Glutamatergic neuron (in vitro differentiated cells): Measurements from ENCODE around the gene TDRD7. TPM values are rescaled to one million over a fixed set of nuclear protein-coding genes. Genes with fewer than 3 reads are reported as not detected.

Source experiments
- DNase-seq: peaks from one replicate; pipeline ENCODE4 v3.0.0; 2022
- H3K27ac Mint-ChIP-seq: one replicate; pipeline ENCODE4 v1.8.0; 2020; ENCODE audit warnings: mild to moderate bottlenecking, mixed read lengths, inconsistent platforms; ENCODE audit not compliant: unreplicated experiment
- H3K27me3 Mint-ChIP-seq: one replicate; pipeline ENCODE4 v1.8.0; 2020; ENCODE audit warnings: mild to moderate bottlenecking, moderate library complexity, mixed read lengths, inconsistent platforms; ENCODE audit not compliant: unreplicated experiment
- H3K36me3 Mint-ChIP-seq: one replicate; pipeline ENCODE4 v1.8.0; 2020; ENCODE audit warnings: mild to moderate bottlenecking, mixed read lengths, inconsistent platforms; ENCODE audit not compliant: unreplicated experiment
- H3K4me1 Mint-ChIP-seq: one replicate; pipeline ENCODE4 v1.8.0; 2020; ENCODE audit warnings: mild to moderate bottlenecking, low read depth, mixed read lengths, inconsistent platforms; ENCODE audit not compliant: unreplicated experiment
- H3K4me3 Mint-ChIP-seq: one replicate; pipeline ENCODE4 v1.8.0; 2020; ENCODE audit warnings: mild to moderate bottlenecking, mixed read lengths, inconsistent platforms; ENCODE audit not compliant: unreplicated experiment
- H3K9me3 Mint-ChIP-seq: one replicate; pipeline ENCODE4 v1.8.0; 2020; ENCODE audit warnings: mild to moderate bottlenecking, moderate library complexity, mixed read lengths, inconsistent platforms; ENCODE audit not compliant: unreplicated experiment
- total RNA-seq: library from RNA; stranded (reverse); fragmentation: NEBNext Ultra II Directional; extraction: Animal tissue kit (Norgen Biotek cat#: 25700); gene quantifications from one replicate; pipeline ENCODE4 v1.2.1, GENCODE V29; 2021; ENCODE audit not compliant: unreplicated experiment
- TF ChIP-seq, protein P1 (sequence below): fragments of 200-600 bp; sonication (generic); IDR thresholded peaks from one replicate; pipeline ENCODE4 v1.5.0; 2021; ENCODE audit not compliant: partially characterized antibody, unreplicated experiment

TDRD7 gene
- total RNA-seq, 1 donor from 2014 or later = 1.4 TPM

DNA sequence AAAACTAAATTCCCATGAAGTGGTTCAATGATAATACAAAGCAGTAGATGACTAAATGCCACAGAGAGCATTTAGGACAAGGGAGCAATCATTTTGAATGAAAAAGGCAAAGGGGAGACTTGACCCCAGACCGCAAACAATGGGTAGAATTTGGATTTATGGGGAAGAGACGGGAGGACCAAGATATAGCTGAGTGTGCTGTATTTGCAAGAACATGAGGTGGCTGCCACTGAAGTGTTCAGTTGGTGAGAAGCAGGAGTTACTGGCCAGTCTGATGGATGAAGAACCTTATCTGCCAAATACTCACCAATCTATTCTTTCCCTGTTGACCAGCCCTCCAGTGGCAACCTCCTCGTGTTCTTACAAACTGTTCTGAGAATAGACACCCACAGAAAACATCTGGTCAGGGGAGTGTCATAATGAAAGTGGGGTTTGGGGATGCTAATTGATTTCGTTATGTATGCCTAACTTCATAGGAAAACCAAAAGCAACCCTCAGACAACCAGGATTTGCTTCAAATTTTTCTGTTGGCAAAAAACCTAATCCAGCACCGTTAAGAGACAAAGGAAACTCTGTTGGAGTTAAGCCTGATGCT is 19.8 kb downstream of the TDRD7 start:
- no peak overlapping the region for H3K4me3 Mint-ChIP-seq
- no peaks in the 10 kb centered on the region for H3K27me3 Mint-ChIP-seq
- no peaks in the 10 kb centered on the region for H3K4me1 Mint-ChIP-seq
- TF ChIP-seq, protein P1, sequence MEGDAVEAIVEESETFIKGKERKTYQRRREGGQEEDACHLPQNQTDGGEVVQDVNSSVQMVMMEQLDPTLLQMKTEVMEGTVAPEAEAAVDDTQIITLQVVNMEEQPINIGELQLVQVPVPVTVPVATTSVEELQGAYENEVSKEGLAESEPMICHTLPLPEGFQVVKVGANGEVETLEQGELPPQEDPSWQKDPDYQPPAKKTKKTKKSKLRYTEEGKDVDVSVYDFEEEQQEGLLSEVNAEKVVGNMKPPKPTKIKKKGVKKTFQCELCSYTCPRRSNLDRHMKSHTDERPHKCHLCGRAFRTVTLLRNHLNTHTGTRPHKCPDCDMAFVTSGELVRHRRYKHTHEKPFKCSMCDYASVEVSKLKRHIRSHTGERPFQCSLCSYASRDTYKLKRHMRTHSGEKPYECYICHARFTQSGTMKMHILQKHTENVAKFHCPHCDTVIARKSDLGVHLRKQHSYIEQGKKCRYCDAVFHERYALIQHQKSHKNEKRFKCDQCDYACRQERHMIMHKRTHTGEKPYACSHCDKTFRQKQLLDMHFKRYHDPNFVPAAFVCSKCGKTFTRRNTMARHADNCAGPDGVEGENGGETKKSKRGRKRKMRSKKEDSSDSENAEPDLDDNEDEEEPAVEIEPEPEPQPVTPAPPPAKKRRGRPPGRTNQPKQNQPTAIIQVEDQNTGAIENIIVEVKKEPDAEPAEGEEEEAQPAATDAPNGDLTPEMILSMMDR = no peak
- no peak for DNase-seq
- H3K36me3 Mint-ChIP-seq = no peaks in the 10 kb centered on the region
- H3K9me3 Mint-ChIP-seq = no peaks in the 10 kb centered on the region
- H3K27ac Mint-ChIP-seq = no peak overlapping the region

DNA sequence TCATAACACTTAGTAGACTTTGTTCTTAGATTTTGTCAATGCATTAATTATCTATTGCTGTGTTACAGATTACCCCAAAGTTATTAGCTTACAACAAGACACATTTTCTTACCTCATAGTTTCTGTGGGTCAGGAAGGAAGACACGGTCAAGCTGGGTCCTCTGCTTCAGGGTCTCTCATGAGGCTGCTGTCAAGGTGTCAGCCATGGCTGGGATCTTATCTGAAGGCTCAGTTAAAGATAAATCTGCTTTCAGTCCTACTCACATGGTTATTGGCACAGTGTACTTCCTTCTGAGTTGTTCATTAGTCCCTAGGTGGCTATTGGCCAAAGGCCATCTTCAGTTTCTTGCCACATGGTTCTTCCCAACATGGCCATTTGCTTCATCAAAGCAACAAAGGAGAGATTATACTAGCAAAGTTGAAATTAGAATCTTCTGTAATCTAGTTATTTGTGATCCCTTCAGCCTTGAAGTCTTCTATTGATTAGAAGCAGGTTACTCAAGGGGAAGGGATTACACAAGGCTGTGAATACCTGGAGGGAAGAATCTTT is 25.2 kb downstream of the TDRD7 start:
- Mint-ChIP-seq H3K27ac (no peak overlapping the region), H3K27me3 (no peaks in the 10 kb centered on the region), H3K36me3 (no peaks in the 10 kb centered on the region), H3K9me3 (no peaks in the 10 kb centered on the region), H3K4me3 (no peak overlapping the region), H3K4me1 (peaks cover 21% of the 10 kb centered on the region)
- no peak for DNase-seq
- TF ChIP-seq, protein P1 = no peak

DNA sequence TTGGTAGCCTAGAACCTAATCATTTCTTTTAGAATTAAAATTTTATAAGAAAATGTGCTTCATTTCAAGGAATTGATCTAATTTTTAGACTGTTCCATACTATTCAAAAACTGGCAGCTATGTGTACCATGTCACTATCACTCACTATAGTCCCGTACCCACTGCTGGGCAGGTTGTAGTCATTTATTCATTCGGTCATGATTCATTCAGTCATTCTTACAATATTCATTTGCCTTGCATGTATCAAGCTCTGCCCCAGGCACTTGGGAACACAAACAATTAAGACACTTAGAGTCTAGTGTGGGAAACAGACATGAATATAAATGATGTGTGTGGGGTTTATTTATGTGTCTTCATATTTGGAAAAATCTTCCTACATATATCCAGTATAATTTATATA is 26.4 kb downstream of the TDRD7 start:
- TF ChIP-seq, protein P1 = no peak
- Mint-ChIP-seq H3K4me1 (peaks cover 21% of the 10 kb centered on the region), H3K36me3 (no peaks in the 10 kb centered on the region), H3K27me3 (no peaks in the 10 kb centered on the region), H3K27ac (no peak overlapping the region), H3K9me3 (no peaks in the 10 kb centered on the region), H3K4me3 (no peak overlapping the region)
- no peak for DNase-seq

DNA sequence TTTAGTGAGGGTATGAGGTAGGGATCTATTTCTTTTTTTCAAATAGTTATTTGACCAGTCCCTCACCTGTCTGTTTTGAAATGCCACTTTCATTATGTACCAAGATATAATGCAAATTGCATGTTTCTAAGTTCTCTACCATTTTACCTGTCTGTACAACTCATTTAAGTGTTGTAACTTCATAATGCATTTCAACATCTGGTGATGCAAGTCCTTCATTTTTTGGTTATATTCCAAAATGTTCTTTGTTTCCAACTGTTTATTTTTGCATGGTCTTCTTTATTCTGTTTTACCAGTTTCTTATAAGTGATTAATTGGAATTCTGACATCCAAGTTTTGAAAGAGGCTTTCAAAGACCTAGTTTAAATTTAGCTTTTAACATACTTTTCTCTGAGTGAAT is 26.8 kb downstream of the TDRD7 start:
- no peaks in the 10 kb centered on the region for H3K9me3 Mint-ChIP-seq
- TF ChIP-seq, protein P1 = no peak
- no peak for DNase-seq
- no peaks in the 10 kb centered on the region for H3K27me3 Mint-ChIP-seq
- peaks cover 21% of the 10 kb centered on the region for H3K4me1 Mint-ChIP-seq
- no peak overlapping the region for H3K4me3 Mint-ChIP-seq
- H3K36me3 Mint-ChIP-seq = no peaks in the 10 kb centered on the region
- H3K27ac Mint-ChIP-seq = no peak overlapping the region

- no peaks in the 10 kb centered on the region for H3K36me3 Mint-ChIP-seq
Measured at GRCh38 chr9:97440160-97440559, 28.3 kb downstream of the TDRD7 start.

More at GRCh38 chr9:97440160-97440559, 28.3 kb downstream of the TDRD7 start:
- H3K4me3 Mint-ChIP-seq = no peak overlapping the region
- TF ChIP-seq, protein P1 = no peak
- H3K4me1 Mint-ChIP-seq = peaks cover 22% of the 10 kb centered on the region
- no peak for DNase-seq
- H3K27me3 Mint-ChIP-seq = no peaks in the 10 kb centered on the region
- H3K27ac Mint-ChIP-seq = no peak overlapping the region
- H3K9me3 Mint-ChIP-seq = no peaks in the 10 kb centered on the region
